ENCODE measurements around the gene COL5A1. TPM values are rescaled to one million over a fixed set of nuclear protein-coding genes. Genes with fewer than 3 reads are reported as not detected.

Gene COL5A1
- total and polyA plus RNA-seq, 2 experiments from 2014 or later = 2.5 to 13.1 TPM

DNA sequence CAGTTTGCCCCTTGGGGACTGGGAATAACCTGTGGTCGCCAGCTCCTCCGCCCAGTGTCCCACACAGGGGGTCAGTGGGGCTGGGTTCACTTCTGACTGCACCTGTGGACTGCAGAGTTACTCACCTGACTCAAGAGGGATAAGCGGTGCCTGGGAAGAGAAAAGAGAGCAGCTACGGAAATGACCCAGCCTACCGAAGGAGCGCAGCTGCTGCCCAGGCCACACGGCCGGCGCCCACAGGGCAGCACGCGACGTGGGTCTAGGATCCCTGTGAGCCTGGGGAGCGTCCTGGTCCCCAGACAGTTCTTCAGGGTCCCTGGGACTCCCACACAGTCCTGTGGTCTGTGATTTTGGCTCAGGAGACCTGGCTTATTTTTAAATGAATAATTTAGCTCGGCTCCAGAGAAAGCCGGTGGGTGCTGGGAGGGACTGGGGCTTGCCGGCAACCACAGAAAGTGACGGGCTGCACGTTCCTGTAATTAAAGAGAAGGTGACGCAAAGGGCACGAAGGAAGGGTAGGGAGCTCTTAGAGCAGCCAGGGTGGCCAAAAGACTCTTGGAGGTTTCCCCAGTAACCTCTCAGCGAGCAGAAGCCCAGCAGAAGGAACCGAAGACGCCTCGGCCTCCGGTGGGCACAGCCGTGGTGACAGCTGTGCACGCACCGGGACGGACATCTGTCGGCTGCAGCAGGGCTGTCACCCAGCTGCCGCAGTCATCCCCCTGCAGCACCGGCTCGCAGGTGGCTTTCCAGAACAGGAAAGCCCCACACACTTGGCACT, 141.5 kb downstream of the COL5A1 start:
- H3K36me3 Mint-ChIP-seq (ENCODE audit: low read depth) = no peaks in the 10 kb centered on the region
- no peaks in the 10 kb centered on the region for H3K79me2 ChIP-seq (replicated peaks; ENCODE audit: insufficient read depth)
- no peak overlapping the region for H2AFZ ChIP-seq
- TF ChIP-seq POLR2AphosphoS5 (IDR thresholded peaks at IDR 0.05; ENCODE audit: low read depth) = no peak
- TF ChIP-seq CREB1 (CRISPR knock-in tag; IDR thresholded peaks at IDR 0.05; ENCODE audit: low read depth) = no peak
- TF ChIP-seq, protein P1, sequence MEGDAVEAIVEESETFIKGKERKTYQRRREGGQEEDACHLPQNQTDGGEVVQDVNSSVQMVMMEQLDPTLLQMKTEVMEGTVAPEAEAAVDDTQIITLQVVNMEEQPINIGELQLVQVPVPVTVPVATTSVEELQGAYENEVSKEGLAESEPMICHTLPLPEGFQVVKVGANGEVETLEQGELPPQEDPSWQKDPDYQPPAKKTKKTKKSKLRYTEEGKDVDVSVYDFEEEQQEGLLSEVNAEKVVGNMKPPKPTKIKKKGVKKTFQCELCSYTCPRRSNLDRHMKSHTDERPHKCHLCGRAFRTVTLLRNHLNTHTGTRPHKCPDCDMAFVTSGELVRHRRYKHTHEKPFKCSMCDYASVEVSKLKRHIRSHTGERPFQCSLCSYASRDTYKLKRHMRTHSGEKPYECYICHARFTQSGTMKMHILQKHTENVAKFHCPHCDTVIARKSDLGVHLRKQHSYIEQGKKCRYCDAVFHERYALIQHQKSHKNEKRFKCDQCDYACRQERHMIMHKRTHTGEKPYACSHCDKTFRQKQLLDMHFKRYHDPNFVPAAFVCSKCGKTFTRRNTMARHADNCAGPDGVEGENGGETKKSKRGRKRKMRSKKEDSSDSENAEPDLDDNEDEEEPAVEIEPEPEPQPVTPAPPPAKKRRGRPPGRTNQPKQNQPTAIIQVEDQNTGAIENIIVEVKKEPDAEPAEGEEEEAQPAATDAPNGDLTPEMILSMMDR (conservative IDR thresholded peaks at IDR 0.05; ENCODE audit: low read depth in 2 of 2) = no peak
- TF ChIP-seq, protein P2, sequence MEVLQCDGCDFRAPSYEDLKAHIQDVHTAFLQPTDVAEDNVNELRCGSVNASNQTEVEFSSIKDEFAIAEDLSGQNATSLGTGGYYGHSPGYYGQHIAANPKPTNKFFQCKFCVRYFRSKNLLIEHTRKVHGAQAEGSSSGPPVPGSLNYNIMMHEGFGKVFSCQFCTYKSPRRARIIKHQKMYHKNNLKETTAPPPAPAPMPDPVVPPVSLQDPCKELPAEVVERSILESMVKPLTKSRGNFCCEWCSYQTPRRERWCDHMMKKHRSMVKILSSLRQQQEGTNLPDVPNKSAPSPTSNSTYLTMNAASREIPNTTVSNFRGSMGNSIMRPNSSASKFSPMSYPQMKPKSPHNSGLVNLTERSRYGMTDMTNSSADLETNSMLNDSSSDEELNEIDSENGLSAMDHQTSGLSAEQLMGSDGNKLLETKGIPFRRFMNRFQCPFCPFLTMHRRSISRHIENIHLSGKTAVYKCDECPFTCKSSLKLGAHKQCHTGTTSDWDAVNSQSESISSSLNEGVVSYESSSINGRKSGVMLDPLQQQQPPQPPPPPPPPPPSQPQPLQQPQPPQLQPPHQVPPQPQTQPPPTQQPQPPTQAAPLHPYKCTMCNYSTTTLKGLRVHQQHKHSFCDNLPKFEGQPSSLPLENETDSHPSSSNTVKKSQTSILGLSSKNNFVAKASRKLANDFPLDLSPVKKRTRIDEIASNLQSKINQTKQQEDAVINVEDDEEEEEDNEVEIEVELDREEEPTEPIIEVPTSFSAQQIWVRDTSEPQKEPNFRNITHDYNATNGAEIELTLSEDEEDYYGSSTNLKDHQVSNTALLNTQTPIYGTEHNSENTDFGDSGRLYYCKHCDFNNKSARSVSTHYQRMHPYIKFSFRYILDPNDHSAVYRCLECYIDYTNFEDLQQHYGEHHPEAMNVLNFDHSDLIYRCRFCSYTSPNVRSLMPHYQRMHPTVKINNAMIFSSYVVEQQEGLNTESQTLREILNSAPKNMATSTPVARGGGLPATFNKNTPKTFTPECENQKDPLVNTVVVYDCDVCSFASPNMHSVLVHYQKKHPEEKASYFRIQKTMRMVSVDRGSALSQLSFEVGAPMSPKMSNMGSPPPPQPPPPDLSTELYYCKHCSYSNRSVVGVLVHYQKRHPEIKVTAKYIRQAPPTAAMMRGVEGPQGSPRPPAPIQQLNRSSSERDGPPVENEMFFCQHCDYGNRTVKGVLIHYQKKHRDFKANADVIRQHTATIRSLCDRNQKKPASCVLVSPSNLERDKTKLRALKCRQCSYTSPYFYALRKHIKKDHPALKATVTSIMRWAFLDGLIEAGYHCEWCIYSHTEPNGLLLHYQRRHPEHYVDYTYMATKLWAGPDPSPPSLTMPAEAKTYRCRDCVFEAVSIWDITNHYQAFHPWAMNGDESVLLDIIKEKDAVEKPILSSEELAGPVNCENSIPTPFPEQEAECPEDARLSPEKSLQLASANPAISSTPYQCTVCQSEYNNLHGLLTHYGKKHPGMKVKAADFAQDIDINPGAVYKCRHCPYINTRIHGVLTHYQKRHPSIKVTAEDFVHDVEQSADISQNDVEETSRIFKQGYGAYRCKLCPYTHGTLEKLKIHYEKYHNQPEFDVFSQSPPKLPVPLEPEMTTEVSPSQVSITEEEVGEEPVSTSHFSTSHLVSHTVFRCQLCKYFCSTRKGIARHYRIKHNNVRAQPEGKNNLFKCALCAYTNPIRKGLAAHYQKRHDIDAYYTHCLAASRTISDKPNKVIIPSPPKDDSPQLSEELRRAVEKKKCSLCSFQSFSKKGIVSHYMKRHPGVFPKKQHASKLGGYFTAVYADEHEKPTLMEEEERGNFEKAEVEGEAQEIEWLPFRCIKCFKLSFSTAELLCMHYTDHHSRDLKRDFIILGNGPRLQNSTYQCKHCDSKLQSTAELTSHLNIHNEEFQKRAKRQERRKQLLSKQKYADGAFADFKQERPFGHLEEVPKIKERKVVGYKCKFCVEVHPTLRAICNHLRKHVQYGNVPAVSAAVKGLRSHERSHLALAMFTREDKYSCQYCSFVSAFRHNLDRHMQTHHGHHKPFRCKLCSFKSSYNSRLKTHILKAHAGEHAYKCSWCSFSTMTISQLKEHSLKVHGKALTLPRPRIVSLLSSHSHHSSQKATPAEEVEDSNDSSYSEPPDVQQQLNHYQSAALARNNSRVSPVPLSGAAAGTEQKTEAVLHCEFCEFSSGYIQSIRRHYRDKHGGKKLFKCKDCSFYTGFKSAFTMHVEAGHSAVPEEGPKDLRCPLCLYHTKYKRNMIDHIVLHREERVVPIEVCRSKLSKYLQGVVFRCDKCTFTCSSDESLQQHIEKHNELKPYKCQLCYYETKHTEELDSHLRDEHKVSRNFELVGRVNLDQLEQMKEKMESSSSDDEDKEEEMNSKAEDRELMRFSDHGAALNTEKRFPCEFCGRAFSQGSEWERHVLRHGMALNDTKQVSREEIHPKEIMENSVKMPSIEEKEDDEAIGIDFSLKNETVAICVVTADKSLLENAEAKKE (CRISPR knock-in tag; IDR thresholded peaks at IDR 0.05) = no peak
- no peak for TF ChIP-seq NANOG (IDR thresholded peaks at IDR 0.05; ENCODE audit: borderline replicate concordance)
- TF ChIP-seq EZH2 (IDR thresholded peaks at IDR 0.05; ENCODE audit: low read depth, unreplicated experiment) = no peak
- TF ChIP-seq EZH2phosphoT487 (IDR thresholded peaks at IDR 0.05; ENCODE audit: unreplicated experiment) = no peak
- TF ChIP-seq STAT1 (IDR thresholded peaks at IDR 0.05; ENCODE audit: unreplicated experiment) = no peak
- no peak for TF ChIP-seq ZNF331 (CRISPR knock-in tag; IDR thresholded peaks at IDR 0.05; ENCODE audit: low read depth)
- TF ChIP-seq, protein P3, sequence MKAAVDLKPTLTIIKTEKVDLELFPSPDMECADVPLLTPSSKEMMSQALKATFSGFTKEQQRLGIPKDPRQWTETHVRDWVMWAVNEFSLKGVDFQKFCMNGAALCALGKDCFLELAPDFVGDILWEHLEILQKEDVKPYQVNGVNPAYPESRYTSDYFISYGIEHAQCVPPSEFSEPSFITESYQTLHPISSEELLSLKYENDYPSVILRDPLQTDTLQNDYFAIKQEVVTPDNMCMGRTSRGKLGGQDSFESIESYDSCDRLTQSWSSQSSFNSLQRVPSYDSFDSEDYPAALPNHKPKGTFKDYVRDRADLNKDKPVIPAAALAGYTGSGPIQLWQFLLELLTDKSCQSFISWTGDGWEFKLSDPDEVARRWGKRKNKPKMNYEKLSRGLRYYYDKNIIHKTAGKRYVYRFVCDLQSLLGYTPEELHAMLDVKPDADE (IDR thresholded peaks at IDR 0.05) = no peak
- TF ChIP-seq, protein P4, sequence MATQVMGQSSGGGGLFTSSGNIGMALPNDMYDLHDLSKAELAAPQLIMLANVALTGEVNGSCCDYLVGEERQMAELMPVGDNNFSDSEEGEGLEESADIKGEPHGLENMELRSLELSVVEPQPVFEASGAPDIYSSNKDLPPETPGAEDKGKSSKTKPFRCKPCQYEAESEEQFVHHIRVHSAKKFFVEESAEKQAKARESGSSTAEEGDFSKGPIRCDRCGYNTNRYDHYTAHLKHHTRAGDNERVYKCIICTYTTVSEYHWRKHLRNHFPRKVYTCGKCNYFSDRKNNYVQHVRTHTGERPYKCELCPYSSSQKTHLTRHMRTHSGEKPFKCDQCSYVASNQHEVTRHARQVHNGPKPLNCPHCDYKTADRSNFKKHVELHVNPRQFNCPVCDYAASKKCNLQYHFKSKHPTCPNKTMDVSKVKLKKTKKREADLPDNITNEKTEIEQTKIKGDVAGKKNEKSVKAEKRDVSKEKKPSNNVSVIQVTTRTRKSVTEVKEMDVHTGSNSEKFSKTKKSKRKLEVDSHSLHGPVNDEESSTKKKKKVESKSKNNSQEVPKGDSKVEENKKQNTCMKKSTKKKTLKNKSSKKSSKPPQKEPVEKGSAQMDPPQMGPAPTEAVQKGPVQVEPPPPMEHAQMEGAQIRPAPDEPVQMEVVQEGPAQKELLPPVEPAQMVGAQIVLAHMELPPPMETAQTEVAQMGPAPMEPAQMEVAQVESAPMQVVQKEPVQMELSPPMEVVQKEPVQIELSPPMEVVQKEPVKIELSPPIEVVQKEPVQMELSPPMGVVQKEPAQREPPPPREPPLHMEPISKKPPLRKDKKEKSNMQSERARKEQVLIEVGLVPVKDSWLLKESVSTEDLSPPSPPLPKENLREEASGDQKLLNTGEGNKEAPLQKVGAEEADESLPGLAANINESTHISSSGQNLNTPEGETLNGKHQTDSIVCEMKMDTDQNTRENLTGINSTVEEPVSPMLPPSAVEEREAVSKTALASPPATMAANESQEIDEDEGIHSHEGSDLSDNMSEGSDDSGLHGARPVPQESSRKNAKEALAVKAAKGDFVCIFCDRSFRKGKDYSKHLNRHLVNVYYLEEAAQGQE (IDR thresholded peaks at IDR 0.05; ENCODE audit: unreplicated experiment) = no peak
- TF ChIP-seq ZNF114 (CRISPR knock-in tag; IDR thresholded peaks at IDR 0.05) = no peak
- no peak for TF ChIP-seq JUNB (IDR thresholded peaks at IDR 0.05; ENCODE audit: unreplicated experiment)
- H3K4me1 ChIP-seq (ENCODE audit: insufficient read depth) = no peaks in the 10 kb centered on the region; the same call in 1 of the 2 replicates
- no peaks in the 10 kb centered on the region for H3K36me3 ChIP-seq (ENCODE audit: insufficient read depth)
- peaks cover 18% of the 10 kb centered on the region for H3K4me1 Mint-ChIP-seq
- no peaks in the 10 kb centered on the region for H4K20me1 ChIP-seq (replicated peaks; ENCODE audit: insufficient read depth)
- H3K4me2 ChIP-seq = no peak overlapping the region
- H3K27me3 ChIP-seq (ENCODE audit: insufficient read depth) = no peaks in the 10 kb centered on the region
- H3K4me3 ChIP-seq = no peak overlapping the region
- no peaks in the 10 kb centered on the region for H3K27me3 Mint-ChIP-seq (ENCODE audit: insufficient read depth, low read depth, poor library complexity)
- no peaks in the 10 kb centered on the region for H3K9me3 Mint-ChIP-seq
- DNase-seq (ENCODE audit: low spot score) (no peak), ATAC-seq (no peak)
- H3K9me2 ChIP-seq (ENCODE audit: insufficient read depth) = no peaks in the 10 kb centered on the region
- H3K4me3 Mint-ChIP-seq = no peak overlapping the region
- H3K27ac ChIP-seq (ENCODE audit: low read depth) = no peak overlapping the region
- no peak overlapping the region; the same call in 1 of the 2 replicates for H3K27ac Mint-ChIP-seq
- H3F3A ChIP-seq (replicated peaks; ENCODE audit: low read depth) = no peaks in the 10 kb centered on the region

Data from GM23338 (cell line).